Occipital lobe (tissue), 2 donors: ENCODE data around the gene NCOA3. TPM values are rescaled to one million over a fixed set of nuclear protein-coding genes. Genes with fewer than 3 reads are reported as not detected.
"Not testable (repeated sequence)": the region's sequence is repeated elsewhere in the genome, so short reads cannot be mapped to it uniquely, and the experiment has no call there.

Source experiments
- DNase-seq: peaks from one replicate; lab custom pipeline; 2025; lab: John Stamatoyannopoulos, UW
- total RNA-seq: library from RNA; depleted of rRNA; stranded (reverse); fragments of >200 nt; gene quantifications from one replicate; pipeline ENCODE4 v1.2.3, GENCODE V29; 2014

The NCOA3 gene
- total RNA-seq, 1 donor from 2014 or later, result 53.2 TPM

DNA sequence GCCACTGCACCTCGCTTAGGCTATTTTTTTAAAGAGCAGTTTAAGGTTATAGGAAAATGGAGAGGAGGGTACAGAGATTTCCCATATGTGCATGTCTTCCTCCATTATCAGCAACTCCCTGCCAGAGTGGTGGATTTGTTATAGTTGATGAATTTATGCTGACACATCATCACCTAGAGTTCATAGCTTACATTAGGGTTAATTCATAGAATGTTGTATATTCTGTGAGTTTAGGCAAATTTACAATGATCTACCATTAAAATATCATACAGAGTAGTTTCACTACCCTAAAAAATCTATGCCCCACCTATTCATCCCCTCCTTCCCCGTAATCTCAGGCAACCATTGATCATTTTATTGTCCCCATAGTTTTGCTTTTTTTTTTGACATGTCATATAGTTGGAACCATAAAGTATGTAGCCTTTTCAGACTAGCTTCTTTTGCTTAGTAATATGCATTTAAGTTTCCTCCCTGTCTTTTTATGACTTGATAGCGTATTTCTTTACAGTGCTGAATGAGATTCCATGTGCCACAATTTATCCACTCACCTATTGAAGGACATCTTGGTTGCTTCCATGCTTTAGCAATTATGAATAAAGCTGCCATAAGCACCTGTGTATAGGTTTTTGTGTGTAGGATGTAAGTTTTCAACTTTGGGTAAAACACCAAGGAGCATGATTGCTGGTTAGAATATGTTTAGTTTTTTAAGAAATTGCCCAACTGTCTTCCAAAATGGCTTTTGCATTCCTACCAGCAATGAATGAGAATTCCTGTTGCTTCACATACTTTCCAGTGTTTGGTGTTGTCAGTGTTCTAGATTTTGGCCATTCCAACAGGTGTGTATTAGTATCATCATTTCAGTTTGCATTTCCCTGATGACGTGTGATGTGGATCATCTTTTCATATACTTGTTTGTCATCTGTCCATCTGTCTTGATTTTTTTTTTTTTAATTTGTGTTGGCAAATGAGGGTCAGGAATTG, 60.2 kb downstream of the NCOA3 start:
- no peak for DNase-seq

DNA sequence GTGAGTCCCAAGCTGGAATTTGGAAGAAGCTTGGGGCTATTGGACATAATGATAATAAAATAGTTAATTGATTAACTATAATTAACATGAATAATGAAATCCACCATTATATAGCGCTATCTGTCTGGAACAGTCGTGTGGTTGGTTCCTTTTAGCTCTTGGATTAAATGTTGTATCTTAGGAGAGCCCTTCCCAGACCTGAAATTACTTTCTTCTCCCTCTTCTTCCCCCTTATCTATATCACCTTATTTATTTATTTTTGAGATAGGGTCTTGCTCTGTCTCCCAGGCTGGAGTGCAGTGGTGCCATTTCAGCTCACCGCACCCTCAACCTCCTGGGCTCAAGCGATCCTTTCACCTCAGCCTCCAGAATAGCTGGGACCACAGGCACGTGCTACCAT, 64.6 kb downstream of the NCOA3 start:
- DNase-seq, result no peak

GRCh38 chr20:47568019-47568418, 66.3 kb downstream of the NCOA3 start:
- no peak for DNase-seq

- DNase-seq, result no peak
These were observed 67.2 kb downstream of the NCOA3 start for GRCh38 chr20:47568837-47569410.

- DNase-seq, result no peak
These were observed 69.7 kb downstream of the NCOA3 start for GRCh38 chr20:47571426-47571825.

- no peak for DNase-seq
These were observed 70.5 kb downstream of the NCOA3 start for GRCh38 chr20:47572105-47572729.

GRCh38 chr20:47573559-47573958, 71.9 kb downstream of the NCOA3 start:
- DNase-seq, result no peak

GRCh38 chr20:47574616-47575364, 73.1 kb downstream of the NCOA3 start:
- no peak for DNase-seq

DNA sequence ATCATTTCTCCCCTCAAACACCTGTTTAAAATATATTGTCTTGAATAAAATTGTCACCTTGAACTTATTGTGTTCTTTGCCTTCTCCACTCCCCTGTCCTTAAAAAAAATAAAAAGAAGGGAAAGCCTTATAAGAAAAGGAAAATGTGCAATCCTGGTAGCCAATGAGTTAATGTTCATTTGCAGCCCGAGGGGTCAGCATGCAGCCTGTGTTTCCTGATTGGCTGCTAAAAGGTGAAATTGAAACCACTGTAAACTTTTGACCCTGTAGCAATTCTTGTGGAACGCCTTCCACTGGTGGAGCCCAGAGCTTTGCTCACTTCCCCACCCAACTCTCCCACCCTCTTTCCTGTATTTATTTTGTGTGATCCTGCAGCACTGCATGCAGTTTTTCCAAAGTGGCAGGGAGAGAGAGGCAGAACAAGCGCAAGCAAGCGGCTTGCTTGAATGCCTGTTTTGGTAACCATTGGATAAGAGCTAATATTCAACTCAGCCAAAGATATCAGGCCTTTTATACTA, 74.9 kb downstream of the NCOA3 start:
- no peak for DNase-seq

GRCh38 chr20:47577314-47577713, 75.6 kb downstream of the NCOA3 start:
- no peak for DNase-seq

GRCh38 chr20:47578543-47578942, 76.9 kb downstream of the NCOA3 start:
- no peak for DNase-seq

GRCh38 chr20:47580686-47581085, 79.0 kb downstream of the NCOA3 start:
- DNase-seq, result not testable (repeated sequence)

DNA sequence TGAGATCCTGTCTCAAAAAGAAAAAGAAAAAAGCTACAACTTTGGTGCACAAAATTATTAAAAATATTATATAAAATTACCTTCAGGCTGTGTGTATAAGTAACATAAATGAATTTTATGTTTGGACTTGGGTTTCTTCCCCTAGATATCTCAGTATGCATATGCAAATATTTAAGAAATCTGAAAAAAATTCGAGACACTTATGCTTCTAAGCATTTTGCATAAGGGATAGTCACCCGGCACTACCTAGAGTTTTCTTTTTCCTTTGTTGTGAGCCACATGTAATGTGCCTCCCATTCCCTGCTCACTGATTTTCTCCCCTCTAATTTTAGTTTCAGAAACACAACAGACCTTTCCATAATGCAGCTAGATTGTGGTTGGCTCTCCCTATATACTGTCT, 79.4 kb downstream of the NCOA3 start:
- no peak for DNase-seq

GRCh38 chr20:47583551-47583950, 81.9 kb downstream of the NCOA3 start:
- DNase-seq, result no peak

DNA sequence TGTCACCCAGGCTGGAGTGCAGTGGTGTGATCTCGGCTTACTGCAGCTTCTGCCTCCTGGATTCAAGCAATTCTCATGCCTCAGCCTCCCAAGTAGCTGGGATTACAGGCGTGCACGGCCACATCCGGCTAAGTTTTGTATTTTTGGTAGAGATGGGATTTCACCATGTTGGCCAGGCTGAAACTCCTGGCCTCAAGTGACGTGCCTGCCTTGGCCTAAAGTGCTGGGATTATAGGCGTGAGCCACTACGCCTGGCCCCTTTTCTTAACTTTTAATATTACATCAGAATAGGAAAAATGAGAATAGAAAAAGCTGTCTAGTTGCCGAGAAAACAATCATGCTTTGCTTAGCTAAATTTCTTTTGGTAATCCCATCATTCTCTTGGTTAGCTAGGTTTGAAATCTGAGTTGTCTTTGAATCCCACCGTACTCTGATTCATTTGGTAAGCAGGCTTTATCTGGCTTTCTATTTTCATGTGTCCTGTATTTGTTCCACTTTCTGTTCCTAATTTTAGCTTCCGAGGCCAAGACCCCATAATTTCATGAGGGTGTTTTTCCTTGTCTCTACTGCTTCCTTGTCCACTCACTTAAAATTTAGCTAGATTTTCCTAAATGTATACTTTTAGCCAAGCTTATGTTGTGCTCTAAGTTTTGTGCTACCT, 83.5 kb downstream of the NCOA3 start:
- DNase-seq, result no peak

DNA sequence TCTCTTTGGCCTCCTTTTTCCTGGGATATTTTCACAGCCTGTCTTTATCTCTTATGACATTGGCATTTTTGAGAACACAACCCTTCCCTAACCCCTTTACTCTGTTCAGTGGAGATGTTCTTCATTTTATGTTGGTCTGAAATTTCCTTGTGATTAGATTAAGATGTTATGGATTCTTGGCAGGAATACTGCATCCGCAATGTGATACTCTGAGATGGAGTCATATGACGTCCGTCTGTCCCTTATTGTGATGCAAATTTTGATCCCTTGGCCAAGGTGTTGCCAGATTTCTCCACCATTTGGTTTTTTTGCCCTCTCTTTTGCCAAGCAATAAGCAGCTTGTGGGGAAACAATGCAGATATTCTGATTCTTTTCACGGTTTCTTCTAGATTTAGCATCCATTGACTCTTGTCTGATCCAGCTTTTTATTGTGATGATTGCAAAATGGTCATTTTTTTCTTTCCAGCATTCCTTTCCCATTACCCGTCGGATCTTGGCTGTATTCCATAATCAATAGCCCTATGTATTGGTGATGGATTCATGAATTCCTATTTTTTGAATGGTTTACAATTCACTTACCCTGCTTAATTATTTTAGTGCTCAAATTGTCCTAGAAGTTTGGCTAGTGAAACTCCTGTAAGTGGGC, 85.1 kb downstream of the NCOA3 start:
- no peak for DNase-seq

DNA sequence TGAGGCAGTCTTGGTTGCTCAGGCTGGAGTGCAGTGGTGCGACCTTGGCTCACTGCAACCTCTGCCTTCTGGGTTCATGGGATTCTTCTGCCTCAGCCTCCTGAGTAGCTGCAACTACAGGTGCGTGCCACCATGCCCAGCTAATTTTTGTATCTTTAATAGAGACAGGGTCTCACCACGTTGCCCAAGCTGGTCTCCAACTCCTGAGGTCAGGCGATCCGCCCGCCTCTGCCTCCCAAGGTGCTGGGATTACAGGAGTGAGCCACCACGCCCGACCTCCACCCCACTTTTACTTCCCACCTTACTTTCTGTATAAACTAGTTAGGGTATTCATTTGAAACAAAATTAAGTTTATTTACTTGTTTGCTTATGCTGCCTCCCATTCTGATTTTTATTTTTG, 86.5 kb downstream of the NCOA3 start:
- no peak for DNase-seq

DNA sequence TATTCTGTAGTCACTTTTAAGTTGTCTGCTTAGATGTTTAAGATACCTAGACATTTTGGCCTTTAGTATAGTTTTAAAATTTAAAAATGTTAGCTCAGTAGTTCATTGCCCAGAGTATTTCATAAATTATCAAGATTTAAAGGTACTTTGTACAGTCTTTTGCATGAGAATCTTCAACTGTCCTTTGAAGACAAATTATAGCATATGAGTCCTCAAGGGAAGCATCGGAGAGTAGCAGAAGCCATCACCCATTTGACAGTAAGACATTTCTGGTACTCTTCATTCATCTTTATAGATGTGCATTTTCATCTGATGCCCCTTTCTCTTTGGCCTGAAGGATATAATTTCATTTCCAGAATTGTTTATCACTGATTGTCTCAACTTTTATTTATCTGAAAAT, 89.5 kb downstream of the NCOA3 start:
- DNase-seq, result no peak

DNA sequence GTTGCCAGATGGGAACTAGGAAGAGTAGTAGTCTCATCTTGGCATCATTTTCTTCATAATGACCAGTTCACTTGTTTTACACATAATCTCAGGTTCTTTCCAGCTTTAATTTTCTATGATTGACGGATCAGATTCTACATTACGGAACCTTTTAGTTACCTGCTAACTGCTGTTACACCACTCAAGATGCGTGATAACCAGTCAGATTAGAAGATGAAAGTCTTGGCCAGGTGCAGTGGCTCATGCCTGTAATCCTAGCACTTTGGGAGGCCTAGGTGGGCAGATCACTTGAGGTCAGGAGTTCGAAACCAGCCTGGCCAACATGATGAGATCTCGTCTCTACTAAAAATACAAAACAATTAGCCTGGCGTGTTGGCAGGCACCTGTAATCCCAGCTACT, 92.5 kb downstream of the NCOA3 start:
- DNase-seq, result no peak

- DNase-seq, result not testable (repeated sequence)
These were observed 93.5 kb downstream of the NCOA3 start for GRCh38 chr20:47595138-47595537.
